Measurements from ENCODE around the gene BAIAP2L2.
"Not testable (repeated sequence)": the region's sequence is repeated elsewhere in the genome, so short reads cannot be mapped to it uniquely, and the experiment has no call there.

Gene BAIAP2L2

GRCh38 chr22:38040953-38041759 is 69.3 kb downstream of the BAIAP2L2 start:
- Histone ChIP-seq H3K9me3 (ENCODE audit: control insufficient read depth in 5 of 5, low read length in 5 of 5) (no peaks in the 10 kb centered on the region), H3K27ac (ENCODE audit: low read depth, low read length) (no peak overlapping the region), H3K36me3 (ENCODE audit: control insufficient read depth in 5 of 5, insufficient read depth in 5 of 5, low read length in 5 of 5) (no peaks in the 10 kb centered on the region), H3K27me3 (ENCODE audit: control insufficient read depth in 5 of 5, insufficient read depth in 4 of 5, low read length in 5 of 5) (peaks cover 0 to 3% (median 0%) of the 10 kb centered on the region in 5 donors), H3K9ac (ENCODE audit: low read length in 5 of 5) (no peak overlapping the region), H3K4me3 (ENCODE audit: low read depth in 1 of 5, low read length in 5 of 5) (no peak overlapping the region), H3K4me1 (ENCODE audit: control insufficient read depth in 5 of 5, insufficient read depth in 5 of 5, low read length in 5 of 5) (peaks cover 0 to 24% (median 18%) of the 10 kb centered on the region in 5 donors)

GRCh38 chr22:38038890-38039812 is 71.3 kb downstream of the BAIAP2L2 start:
- Histone ChIP-seq H3K36me3 (ENCODE audit: control insufficient read depth in 5 of 5, insufficient read depth in 5 of 5, low read length in 5 of 5) (no peaks in the 10 kb centered on the region), H3K9ac (ENCODE audit: low read length in 5 of 5) (no peak overlapping the region), H3K9me3 (ENCODE audit: control insufficient read depth in 5 of 5, low read length in 5 of 5) (no peaks in the 10 kb centered on the region), H3K27ac (ENCODE audit: low read depth, low read length) (no peak overlapping the region), H3K4me1 (ENCODE audit: control insufficient read depth in 5 of 5, insufficient read depth in 5 of 5, low read length in 5 of 5) (peaks cover 0 to 29% (median 24%) of the 10 kb centered on the region in 5 donors), H3K27me3 (ENCODE audit: control insufficient read depth in 5 of 5, insufficient read depth in 4 of 5, low read length in 5 of 5) (no peaks in the 10 kb centered on the region), H3K4me3 (ENCODE audit: low read depth in 1 of 5, low read length in 5 of 5) (no peak overlapping the region)

- no peak overlapping the region for H3K27ac ChIP-seq (ENCODE audit: low read depth, low read length)
- H3K4me3 ChIP-seq (ENCODE audit: low read depth in 1 of 5, low read length in 5 of 5), result no peak overlapping the region
- H3K4me1 ChIP-seq (ENCODE audit: control insufficient read depth in 5 of 5, insufficient read depth in 5 of 5, low read length in 5 of 5), result peaks cover 0 to 36% (median 32%) of the 10 kb centered on the region in 5 donors
- H3K9ac ChIP-seq (ENCODE audit: low read length in 5 of 5), result no peak overlapping the region
- H3K9me3 ChIP-seq (ENCODE audit: control insufficient read depth in 5 of 5, low read length in 5 of 5), result no peaks in the 10 kb centered on the region
- no peaks in the 10 kb centered on the region for H3K36me3 ChIP-seq (ENCODE audit: control insufficient read depth in 5 of 5, insufficient read depth in 5 of 5, low read length in 5 of 5)
- H3K27me3 ChIP-seq (ENCODE audit: control insufficient read depth in 5 of 5, insufficient read depth in 4 of 5, low read length in 5 of 5), result no peaks in the 10 kb centered on the region
These were observed 72.1 kb downstream of the BAIAP2L2 start for GRCh38 chr22:38038426-38038825.

GRCh38 chr22:38037367-38038150 is 72.9 kb downstream of the BAIAP2L2 start:
- H3K36me3 ChIP-seq (ENCODE audit: control insufficient read depth in 5 of 5, insufficient read depth in 5 of 5, low read length in 5 of 5); H3K4me3 ChIP-seq (ENCODE audit: low read depth in 1 of 5, low read length in 5 of 5); H3K9me3 ChIP-seq (ENCODE audit: control insufficient read depth in 5 of 5, low read length in 5 of 5); H3K9ac ChIP-seq (ENCODE audit: low read length in 5 of 5); H3K27ac ChIP-seq (ENCODE audit: low read depth, low read length); H3K27me3 ChIP-seq (ENCODE audit: control insufficient read depth in 5 of 5, insufficient read depth in 4 of 5, low read length in 5 of 5): not testable (repeated sequence)
- peaks cover 0 to 36% (median 28%) of the 10 kb centered on the region in 5 donors for H3K4me1 ChIP-seq (ENCODE audit: control insufficient read depth in 5 of 5, insufficient read depth in 5 of 5, low read length in 5 of 5)

GRCh38 chr22:38036392-38037062 is 74.0 kb downstream of the BAIAP2L2 start:
- H3K4me3 ChIP-seq (ENCODE audit: low read depth in 1 of 5, low read length in 5 of 5), result no peak overlapping the region
- H3K4me1 ChIP-seq (ENCODE audit: control insufficient read depth in 5 of 5, insufficient read depth in 5 of 5, low read length in 5 of 5), result peaks cover 0 to 30% (median 23%) of the 10 kb centered on the region in 5 donors
- H3K27ac ChIP-seq (ENCODE audit: low read depth, low read length), result no peak overlapping the region
- H3K36me3 ChIP-seq (ENCODE audit: control insufficient read depth in 5 of 5, insufficient read depth in 5 of 5, low read length in 5 of 5), result no peaks in the 10 kb centered on the region
- no peaks in the 10 kb centered on the region for H3K27me3 ChIP-seq (ENCODE audit: control insufficient read depth in 5 of 5, insufficient read depth in 4 of 5, low read length in 5 of 5)
- no peak overlapping the region for H3K9ac ChIP-seq (ENCODE audit: low read length in 5 of 5)
- H3K9me3 ChIP-seq (ENCODE audit: control insufficient read depth in 5 of 5, low read length in 5 of 5), result no peaks in the 10 kb centered on the region

- Histone ChIP-seq H3K9me3 (ENCODE audit: control insufficient read depth in 5 of 5, low read length in 5 of 5) (no peaks in the 10 kb centered on the region), H3K4me3 (ENCODE audit: low read depth in 1 of 5, low read length in 5 of 5) (no peak overlapping the region), H3K4me1 (ENCODE audit: control insufficient read depth in 5 of 5, insufficient read depth in 5 of 5, low read length in 5 of 5) (peaks cover 0 to 30% (median 23%) of the 10 kb centered on the region in 5 donors), H3K9ac (ENCODE audit: low read length in 5 of 5) (no peak overlapping the region), H3K27ac (ENCODE audit: low read depth, low read length) (no peak overlapping the region), H3K36me3 (ENCODE audit: control insufficient read depth in 5 of 5, insufficient read depth in 5 of 5, low read length in 5 of 5) (no peaks in the 10 kb centered on the region), H3K27me3 (ENCODE audit: control insufficient read depth in 5 of 5, insufficient read depth in 4 of 5, low read length in 5 of 5) (no peaks in the 10 kb centered on the region)
These were observed 75.0 kb downstream of the BAIAP2L2 start for GRCh38 chr22:38035530-38035885.

Measured in subcutaneous abdominal adipose tissue (tissue), 5 donors.